ENCODE results near the gene EFCAB11.
"Not testable (repeated sequence)": the region's sequence is repeated elsewhere in the genome, so short reads cannot be mapped to it uniquely, and the experiment has no call there.

EFCAB11 gene

GRCh38 chr14:89909586-89909985, 44.9 kb downstream of the EFCAB11 start:
- no peak for DNase-seq

DNA sequence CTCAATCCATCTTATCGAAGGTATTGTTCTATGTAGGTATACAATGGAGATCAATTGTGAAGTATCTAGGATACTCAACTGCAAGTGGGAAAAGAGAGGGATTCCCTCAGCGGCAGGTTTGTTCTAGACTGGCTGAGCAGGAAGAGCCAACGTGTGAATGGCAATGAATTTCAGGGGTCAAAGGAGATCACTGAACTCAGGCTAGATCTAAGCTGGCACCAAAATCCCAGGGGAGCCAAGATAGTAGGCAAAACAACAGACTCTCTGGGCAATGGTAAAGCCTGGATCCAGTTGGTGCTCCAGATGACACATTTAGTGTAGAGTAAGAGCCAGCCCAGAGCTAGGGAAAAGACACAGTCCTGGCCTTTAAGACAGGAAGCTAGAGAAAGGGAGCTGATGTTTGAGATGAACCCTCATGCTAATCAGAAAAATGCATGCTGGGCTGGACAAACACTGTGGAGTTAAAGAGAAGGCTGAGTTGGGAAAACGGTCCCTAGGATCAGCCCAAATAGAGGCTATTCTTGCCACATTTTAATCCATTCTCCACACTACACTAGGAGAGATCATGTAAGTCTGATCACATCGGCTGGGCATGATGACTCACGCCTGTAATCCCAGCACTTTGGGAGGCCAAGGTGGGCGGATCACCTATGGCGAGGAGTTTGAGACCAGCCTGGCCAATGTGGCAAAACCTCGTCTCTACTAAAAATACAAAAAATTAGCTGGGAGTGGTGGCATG, 45.6 kb downstream of the EFCAB11 start:
- DNase-seq: no peak

DNA sequence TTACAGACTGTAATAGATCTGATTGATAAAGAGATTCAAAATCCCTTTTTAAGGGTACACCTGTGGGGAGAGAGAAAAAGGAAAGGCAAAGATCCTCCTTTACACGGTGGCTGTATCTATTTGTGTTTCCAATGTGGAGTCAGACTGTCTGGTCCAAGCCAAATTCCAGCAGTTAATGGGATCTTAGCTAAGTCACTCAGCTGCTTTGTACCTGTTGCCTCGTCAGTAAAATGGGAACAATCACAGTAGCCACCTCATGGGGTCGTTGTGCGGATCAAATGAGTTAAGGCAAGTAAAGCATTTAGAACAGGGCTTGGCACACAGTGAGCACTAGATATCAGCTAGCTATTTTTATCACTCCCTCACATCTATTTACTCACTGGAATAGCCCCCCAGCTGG, 46.9 kb downstream of the EFCAB11 start:
- no peak for DNase-seq

- DNase-seq: no peak
Observed at GRCh38 chr14:89906000-89906399, 48.5 kb downstream of the EFCAB11 start.

GRCh38 chr14:89903340-89903952, 51.1 kb downstream of the EFCAB11 start:
- DNase-seq: no peak

GRCh38 chr14:89902881-89903280, 51.6 kb downstream of the EFCAB11 start:
- no peak for DNase-seq

DNA sequence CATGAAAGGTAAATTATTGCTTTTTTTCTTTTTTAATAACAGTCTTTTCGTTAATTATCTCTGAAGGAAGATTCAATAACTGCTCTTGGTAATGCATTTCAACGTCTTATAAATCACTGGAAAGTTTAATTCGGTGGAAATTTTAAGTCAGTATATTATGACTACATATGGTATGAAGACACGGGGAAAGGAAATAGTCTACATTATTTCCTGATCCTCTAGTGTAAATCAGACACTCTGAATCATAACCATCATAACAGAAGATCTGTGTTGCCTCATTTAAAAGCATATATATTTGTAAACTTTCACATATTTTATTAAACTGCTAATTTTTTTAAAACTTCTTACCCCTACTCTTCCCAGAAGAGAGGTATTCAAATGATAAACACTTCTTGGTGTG, 53.7 kb downstream of the EFCAB11 start:
- DNase-seq: no peak

DNA sequence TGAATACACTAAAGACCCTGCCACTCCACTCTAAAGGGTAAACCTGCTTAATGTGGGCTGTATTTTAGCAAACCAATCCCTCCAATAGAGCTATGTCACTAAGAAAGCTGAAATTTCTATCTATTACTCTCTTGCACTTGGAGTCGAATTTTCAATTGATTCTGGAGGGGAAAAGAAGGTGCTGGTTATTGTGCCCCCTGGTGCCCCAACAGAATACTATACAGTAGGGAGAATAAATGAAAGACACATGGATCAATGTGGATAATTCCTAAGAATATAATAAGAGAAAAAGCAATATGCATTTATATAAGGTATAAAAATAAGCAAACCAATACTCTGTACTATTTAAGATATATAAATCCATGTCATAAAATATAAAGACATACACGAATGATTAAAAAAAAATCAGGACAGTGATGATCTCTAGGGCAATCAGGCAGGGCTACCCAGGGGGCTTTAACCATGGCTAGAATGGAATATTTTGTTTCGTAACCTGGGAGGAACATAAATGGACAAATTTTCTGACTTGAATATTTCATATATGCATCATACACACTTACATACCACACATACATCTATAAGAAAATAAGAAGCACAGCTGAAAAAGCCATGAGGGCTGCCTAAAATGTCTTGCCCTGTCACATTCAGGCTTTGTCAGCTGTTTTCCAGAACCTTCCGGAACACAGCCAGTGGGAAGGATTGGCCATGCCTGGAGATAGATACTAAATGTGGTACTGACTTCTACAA, 54.4 kb downstream of the EFCAB11 start:
- DNase-seq: no peak

GRCh38 chr14:89899291-89899690, 55.2 kb downstream of the EFCAB11 start:
- no peak for DNase-seq

DNA sequence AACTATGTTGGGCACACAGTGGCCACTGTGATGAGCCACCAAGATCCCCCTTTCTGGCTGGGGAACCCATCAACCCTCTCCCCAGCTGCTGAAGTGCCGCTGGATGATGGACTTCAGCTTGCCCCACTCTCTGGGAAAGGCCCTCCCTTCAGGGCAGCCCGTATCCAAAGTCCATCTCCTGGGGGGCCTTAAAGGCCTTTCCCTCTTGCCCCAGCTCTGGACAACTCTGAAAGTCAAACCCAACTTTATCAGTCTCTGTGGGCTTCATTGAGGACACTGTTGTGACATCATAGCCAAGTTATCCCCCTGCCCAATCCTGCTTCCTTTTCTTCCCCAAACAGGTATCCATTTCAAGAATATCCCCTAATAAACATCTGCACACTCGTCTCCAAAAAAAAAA, 61.1 kb downstream of the EFCAB11 start:
- not testable (repeated sequence) for DNase-seq

DNA sequence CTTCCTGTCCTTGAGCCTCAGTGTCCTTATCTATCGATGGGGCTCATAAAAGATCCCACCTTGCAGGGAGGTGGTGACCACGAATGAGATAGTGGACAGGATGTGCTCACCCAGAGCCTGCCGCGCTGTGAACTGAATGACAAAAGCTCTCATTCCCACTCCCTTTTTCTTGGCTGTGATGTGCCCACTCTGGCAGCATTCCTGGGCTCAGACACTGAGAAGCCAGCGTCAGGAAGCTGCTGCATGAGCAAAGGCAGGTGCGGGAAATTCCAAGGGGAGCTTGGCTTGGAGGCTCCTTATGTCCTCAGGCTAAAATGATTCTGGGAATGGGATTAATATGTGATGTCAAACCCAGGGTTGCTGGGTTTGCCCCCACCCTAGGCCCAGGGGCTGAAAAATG, 61.6 kb downstream of the EFCAB11 start:
- DNase-seq: no peak

DNA sequence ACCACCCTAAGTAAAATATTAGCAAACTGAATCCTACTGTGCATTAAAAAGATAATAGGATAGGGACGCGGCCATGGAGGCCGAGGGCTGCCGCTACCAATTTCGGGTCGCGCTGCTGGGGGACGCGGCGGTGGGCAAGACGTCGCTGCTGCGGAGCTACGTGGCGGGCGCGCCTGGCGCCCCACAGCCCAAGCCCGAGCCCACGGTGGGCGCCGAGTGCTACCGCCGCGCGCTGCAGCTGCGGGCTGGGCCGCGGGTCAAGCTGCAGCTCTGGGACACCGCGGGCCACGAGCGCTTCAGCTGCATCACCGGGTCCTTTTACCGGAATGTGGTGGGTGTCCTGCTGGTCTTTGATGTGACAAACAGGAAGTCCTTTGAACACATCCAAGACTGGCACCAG, 62.8 kb downstream of the EFCAB11 start:
- not testable (repeated sequence) for DNase-seq

DNA sequence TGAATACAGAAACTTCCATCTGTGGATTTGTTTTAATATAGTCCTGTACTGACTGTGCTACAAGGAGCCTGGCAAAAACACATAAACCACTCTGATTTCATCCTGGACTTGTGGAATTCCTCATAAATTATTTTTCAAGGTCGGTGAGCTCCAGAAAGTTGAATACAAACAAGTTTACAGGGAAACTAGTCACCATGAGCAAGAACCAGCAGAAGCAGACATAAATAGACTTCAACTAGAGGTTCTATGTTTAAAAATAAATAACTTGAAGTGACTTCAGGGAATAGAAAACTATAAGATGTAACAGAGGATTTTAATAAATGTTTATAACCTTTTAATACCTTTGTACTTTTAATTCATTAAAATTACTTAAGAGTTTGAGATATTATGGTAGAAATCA, 63.5 kb downstream of the EFCAB11 start:
- no peak for DNase-seq

DNA sequence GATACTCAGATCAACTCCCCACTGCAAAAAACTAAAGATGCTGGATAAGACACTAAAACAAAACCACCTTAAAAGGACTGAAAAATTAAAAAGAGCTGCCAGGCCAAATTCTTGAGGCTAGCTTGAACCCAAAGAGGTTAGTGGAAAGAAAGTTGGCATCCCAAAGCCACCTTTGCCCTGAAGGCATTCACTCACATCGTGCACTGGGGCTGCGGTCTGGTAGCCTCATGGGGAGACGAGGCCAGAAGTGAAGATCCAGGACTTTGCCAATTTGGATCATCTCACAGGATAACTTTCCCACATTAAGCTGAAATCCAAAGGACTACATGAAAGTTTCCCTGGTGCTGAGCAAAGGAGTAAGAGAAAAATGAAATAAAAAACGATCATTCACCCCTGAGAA, 63.9 kb downstream of the EFCAB11 start:
- no peak for DNase-seq

DNA sequence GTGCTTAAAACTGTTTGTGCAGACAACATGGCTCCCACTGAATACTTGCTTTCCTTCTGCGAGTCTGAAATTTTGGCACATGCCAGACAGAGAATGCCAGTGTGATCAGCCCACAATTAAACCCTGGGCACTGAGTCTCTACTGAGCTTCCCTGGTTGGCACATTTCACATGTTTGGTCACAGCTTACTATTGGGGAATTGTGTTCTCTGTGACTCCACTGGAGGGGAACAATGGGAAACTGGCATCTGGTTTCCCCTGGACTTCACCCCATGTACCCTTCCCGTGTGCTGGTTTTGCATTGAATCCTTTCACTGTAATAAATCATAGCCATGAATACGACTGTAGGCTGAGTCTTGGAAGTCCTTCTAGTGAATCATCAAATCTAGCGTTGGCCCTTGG, 64.9 kb downstream of the EFCAB11 start:
- DNase-seq: no peak

DNA sequence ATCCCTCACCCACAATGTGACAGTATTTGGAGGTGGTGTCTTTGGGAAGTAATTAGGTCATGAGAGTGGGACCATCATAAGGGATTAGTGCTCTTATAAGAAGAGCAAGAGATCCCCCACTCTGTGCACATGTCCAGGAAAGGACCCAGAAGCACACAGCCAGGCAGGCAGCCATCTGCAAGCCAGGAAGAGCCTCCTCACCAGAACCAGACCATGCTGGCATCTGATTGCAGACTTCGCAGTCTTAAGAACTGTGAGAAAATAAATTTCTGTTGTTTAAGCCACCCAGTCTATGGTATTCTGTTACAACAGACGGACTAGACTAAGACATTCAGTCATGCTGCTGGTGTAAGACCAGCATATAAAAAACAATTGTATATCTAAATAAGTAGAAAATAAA, 69.8 kb downstream of the EFCAB11 start:
- DNase-seq: no peak

- DNase-seq: no peak
Observed at GRCh38 chr14:89881839-89882238, 72.7 kb downstream of the EFCAB11 start.

- DNase-seq: not testable (repeated sequence)
Observed at GRCh38 chr14:89874091-89874490, 80.4 kb downstream of the EFCAB11 start.

DNA sequence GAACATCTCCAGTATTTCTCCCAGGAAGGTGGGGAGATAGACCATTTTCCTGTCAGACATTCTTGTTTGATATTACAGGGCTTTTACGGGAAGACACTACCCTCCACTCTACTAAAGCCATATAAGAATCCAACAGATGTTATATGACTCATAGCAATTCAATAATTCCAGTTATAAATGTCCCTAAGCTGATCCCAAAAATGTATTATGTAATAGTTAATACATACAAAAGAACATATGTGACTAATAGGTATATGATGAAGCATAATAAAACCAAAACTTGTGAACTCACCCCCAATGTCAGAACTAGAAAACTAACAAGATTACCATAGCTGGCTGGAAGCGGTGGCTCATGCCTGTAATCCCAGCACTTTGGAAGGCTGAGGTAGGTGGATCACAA, 84.2 kb downstream of the EFCAB11 start:
- DNase-seq: no peak

- no peak for DNase-seq
Observed at GRCh38 chr14:89869606-89870005, 84.9 kb downstream of the EFCAB11 start.

DNA sequence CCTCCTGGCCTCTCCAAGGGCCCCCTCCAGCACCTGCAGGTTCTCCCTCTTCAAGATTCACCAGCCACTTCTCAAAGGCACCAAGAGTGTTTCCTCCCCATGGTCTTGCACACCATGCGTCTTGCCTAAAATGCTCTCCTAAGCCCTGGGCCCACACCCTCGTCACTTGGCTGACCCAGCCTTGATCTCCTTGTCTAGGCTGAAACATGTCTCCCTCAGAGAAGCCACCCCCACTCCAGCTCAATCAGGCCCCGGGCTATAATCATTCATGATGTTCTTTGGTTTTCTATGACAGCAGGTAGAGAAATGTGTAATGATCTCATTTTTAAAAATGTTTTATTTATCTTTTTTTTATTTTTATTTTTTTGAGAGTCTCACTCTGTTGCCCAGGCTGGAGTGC, 88.1 kb downstream of the EFCAB11 start:
- no peak for DNase-seq

GRCh38 chr14:89865153-89865552, 89.4 kb downstream of the EFCAB11 start:
- DNase-seq: no peak

DNA sequence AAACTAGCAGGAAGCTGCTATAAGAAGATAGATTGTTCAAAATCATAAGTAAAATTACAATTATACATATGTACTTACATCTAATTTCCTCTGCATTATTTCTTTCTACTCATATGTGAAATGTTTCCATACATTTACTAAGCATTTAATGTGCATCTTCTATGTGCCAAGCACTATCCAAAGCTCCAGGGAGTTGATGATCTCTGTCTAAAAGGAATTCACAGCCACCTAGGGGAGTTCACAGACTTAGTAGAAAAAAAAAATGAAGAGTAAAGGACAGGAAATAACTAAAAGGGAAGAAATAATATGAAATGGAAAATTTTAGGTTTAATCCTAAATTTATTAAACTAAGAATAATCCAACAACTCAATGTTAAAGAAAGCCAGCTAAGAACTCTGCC, 91.7 kb downstream of the EFCAB11 start:
- DNase-seq: no peak

- DNase-seq: no peak
Observed at GRCh38 chr14:89861630-89862029, 92.9 kb downstream of the EFCAB11 start.

Data from inflammatory macrophage treated with lipopolysaccharide for 1 hour (primary cell).